Measurements from ENCODE around the gene PIF1. TPM values are rescaled to one million over a fixed set of nuclear protein-coding genes. Genes with fewer than 3 reads are reported as not detected.

PIF1 gene
- total RNA-seq, 5 donors from 2014 or later (not counting 1 experiment from before 2014, with no cell fraction given), result 0.88 to 4.1 (median 1.1) TPM

DNA sequence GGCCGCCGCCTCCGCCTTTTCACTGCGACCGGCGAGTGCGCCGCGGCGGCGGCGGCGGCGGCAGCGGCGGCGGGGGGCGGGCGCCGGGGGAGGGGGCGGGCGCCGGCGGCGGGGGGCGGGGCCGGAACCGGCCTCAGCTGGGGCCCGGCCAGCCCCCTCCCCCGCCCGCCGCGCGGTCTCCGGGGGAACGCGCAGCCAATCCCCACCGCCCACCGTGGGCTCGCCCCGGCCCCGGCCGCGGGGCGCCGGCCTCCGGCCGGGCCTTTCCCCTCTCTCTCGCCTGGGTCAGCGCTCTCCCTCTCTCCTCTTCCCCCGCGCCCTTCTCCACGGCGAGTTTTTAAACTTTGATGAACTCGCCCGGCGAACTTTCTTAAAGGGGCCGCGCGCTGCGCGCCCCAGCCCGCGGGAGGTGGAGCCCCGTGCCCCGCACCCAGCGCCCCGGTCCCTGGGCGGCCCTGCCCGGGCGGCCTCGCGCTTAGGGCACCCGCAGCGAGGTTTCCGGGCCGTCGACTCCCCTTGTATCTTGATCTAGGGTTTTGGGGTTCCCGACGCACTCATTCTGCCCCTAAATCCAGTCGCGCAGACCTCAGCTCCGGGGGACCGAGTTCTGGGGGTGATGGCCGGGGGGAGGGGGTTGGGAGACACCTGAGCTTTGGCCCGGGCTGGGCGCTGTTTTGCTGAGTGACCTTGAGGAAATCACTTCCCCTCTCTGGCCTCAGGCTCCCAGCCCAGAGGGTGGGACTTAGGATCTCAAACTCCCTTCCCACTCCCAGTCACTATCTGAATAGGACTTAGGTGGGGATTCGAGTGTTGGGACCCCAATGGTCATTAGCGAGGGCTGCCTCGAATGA lies 49.7 kb downstream of the PIF1 start, which contains the start of gene RBPMS2:
Gene RBPMS2, minus strand, starts transcription at position 39 of the 851 bp plus-strand sequence. CDS start 270 bp downstream, outside the sequence.
- no peaks in the 10 kb centered on the region for H3K9me3 ChIP-seq
- H3K36me3 ChIP-seq (ENCODE audit: control insufficient read depth in 2 of 2, extremely low read depth in 1 of 2, insufficient read depth in 1 of 2, low read length in 1 of 2), result no peaks in the 10 kb centered on the region
- no peaks in the 10 kb centered on the region for H3K9me3 Mint-ChIP-seq
- no peaks in the 10 kb centered on the region for H3K36me3 Mint-ChIP-seq
- H3K4me1 ChIP-seq (ENCODE audit: control insufficient read depth in 1 of 2, extremely low read depth in 1 of 2, insufficient read depth in 2 of 2, low read length in 2 of 2), result peaks cover 0 to 13% of the 10 kb centered on the region in 2 experiments
- CTCF ChIA-PET, result no interaction called here
- H3K27ac Mint-ChIP-seq, result no peak within 1 kb of the TSS
- no peak within 1 kb of the TSS for H3K27ac ChIP-seq (ENCODE audit: low read length)
- POLR2A ChIA-PET, result no interaction called here
- peak within 1 kb of the TSS in 1 of 2 donors; percentile 63 for H3K4me3 ChIP-seq (ENCODE audit: control insufficient read depth in 1 of 2, extremely low read depth in 1 of 2, low read length in 1 of 2)
- peaks cover 27 to 46% of the 10 kb centered on the region in 2 donors for H3K27me3 Mint-ChIP-seq
- ATAC-seq (replicated peaks in 1 of 4), result peak; percentile 31 to 53 (median 38)
- H3K4me1 Mint-ChIP-seq, result peaks cover 3 to 11% (median 6%) of the 10 kb centered on the region in 3 donors
- peaks cover 9 to 35% of the 10 kb centered on the region in 2 experiments for H3K27me3 ChIP-seq (replicated peaks in 1 of 2; ENCODE audit: control insufficient read depth in 2 of 2, extremely low read depth in 1 of 2, insufficient read depth in 2 of 2, low read length in 1 of 2)
- peak within 1 kb of the TSS; percentile 66 to 77 (median 71) for H3K4me3 Mint-ChIP-seq
- DNase-seq, result peak in 3 of 35 experiments; percentile 6 to 13 (median 11)
- WGBS (ENCODE audit: insufficient coverage), result 1% methylated on average over 72 of the region's 90 CpGs

DNA sequence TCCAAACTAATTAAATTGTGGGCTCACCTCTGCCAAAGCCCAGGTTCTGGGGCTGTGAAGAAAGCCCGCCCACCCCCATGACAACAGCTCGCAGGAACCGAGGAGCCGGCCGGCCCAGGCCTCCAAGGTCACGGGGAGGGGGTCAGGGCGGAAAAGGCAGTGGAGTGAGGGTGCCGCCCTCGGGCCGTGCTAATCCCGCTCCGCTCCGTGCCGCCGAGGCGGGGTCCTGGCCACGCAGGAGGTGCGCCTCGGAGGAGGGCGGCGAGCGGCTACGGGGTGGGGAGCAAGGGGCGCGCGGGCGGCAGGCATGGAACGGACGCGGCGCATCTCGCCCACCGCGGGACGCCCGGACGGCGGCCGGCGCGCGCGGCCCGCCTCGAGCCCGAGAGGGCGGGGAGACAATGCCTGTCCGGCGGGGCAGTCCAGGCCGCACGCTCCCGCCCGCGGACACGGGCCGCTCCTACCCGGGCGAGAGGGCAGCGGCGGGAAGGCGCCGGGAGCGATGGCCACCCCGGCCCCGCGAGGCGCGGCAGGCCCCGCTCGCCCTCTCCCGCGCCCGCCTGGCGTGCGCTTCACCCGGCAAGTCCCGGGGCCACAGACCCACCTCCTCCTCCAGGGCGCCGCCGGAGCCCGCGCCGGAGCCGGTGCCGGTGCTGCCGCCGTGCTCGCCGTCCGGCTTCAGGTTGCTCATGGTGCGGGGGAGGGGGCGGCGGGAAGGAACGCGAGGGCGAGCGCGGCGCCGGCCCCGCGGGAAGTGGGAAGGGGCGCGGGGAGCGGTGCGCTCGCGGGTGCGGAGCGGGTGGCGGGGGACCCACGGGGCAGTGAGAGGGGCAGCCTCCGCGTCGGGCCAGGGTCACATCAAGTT lies 50.6 kb downstream of the PIF1 start:
- CTCF ChIA-PET, result no interaction called here
- Histone ChIP-seq H3K4me1 (ENCODE audit: control insufficient read depth in 1 of 2, extremely low read depth in 1 of 2, insufficient read depth in 2 of 2, low read length in 2 of 2) (peaks cover 0 to 13% of the 10 kb centered on the region in 2 experiments), H3K27me3 (replicated peaks in 1 of 2; ENCODE audit: control insufficient read depth in 2 of 2, extremely low read depth in 1 of 2, insufficient read depth in 2 of 2, low read length in 1 of 2) (peaks cover 9 to 35% of the 10 kb centered on the region in 2 experiments), H3K27ac (ENCODE audit: low read length) (no peak overlapping the region), H3K9me3 (no peaks in the 10 kb centered on the region), H3K4me3 (ENCODE audit: control insufficient read depth in 1 of 2, extremely low read depth in 1 of 2, low read length in 1 of 2) (peak overlapping the region in 1 of 2 donors; percentile 3), H3K36me3 (ENCODE audit: control insufficient read depth in 2 of 2, extremely low read depth in 1 of 2, insufficient read depth in 1 of 2, low read length in 1 of 2) (no peaks in the 10 kb centered on the region)
- Mint-ChIP-seq H3K36me3 (no peaks in the 10 kb centered on the region), H3K4me1 (peaks cover 3 to 11% (median 6%) of the 10 kb centered on the region in 3 donors), H3K4me3 (peak overlapping the region; percentile 62 to 67 (median 65)), H3K27ac (no peak overlapping the region), H3K27me3 (peaks cover 31 to 44% of the 10 kb centered on the region in 2 donors), H3K9me3 (no peaks in the 10 kb centered on the region)
- 4% methylated on average over 95 of the region's 115 CpGs for WGBS (ENCODE audit: insufficient coverage)
- DNase-seq, result peak in 8 of 35 experiments; percentile 3 to 24 (median 10)
- POLR2A ChIA-PET, result no interaction called here
- ATAC-seq (replicated peaks in 1 of 4), result peak; percentile 39 to 47 (median 40)

DNA sequence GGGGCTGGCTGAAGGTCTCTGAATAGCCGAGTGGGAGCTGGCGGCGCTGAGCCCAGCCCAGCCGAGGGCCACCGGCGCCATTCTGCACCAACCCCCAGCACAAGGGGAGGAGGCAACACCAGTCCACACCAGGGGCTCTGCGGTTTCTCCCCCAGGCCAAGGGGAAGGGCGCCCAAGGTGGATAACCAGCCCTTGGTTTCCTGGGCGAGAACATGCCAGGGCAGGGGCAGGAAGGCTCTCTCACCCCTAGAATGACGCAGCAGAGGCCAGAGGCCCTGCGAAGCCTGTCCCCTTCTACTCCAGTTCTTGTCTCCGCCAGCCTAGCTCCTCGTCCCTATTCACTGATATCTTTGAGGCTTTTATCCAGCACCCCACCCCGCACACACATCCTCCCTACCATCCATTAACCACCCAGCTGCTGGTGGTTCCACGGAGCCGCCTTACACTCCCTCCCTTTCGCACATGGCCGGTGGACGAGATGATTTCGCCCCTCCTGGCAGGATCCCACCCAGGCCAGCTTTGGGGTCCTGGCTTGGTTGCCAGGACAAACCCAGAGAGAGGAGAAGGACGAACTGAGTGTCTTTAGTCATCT lies 51.3 kb downstream of the PIF1 start:
- Mint-ChIP-seq H3K4me1 (peaks cover 3 to 11% (median 6%) of the 10 kb centered on the region in 3 donors), H3K9me3 (no peaks in the 10 kb centered on the region), H3K27ac (no peak overlapping the region), H3K27me3 (peaks cover 31 to 44% of the 10 kb centered on the region in 2 donors), H3K4me3 (peak overlapping the region; percentile 62 to 67 (median 65)), H3K36me3 (no peaks in the 10 kb centered on the region)
- peaks cover 9 to 35% of the 10 kb centered on the region in 2 experiments for H3K27me3 ChIP-seq (replicated peaks in 1 of 2; ENCODE audit: control insufficient read depth in 2 of 2, extremely low read depth in 1 of 2, insufficient read depth in 2 of 2, low read length in 1 of 2)
- ATAC-seq (replicated peaks in 1 of 4) (no peak), DNase-seq (no peak)
- H3K9me3 ChIP-seq, result no peaks in the 10 kb centered on the region
- no peak overlapping the region for H3K27ac ChIP-seq (ENCODE audit: low read length)
- ChIA-PET POLR2A (no interaction called here), CTCF (no interaction called here)
- H3K4me1 ChIP-seq (ENCODE audit: control insufficient read depth in 1 of 2, extremely low read depth in 1 of 2, insufficient read depth in 2 of 2, low read length in 2 of 2), result peaks cover 0 to 13% of the 10 kb centered on the region in 2 experiments
- no peaks in the 10 kb centered on the region for H3K36me3 ChIP-seq (ENCODE audit: control insufficient read depth in 2 of 2, extremely low read depth in 1 of 2, insufficient read depth in 1 of 2, low read length in 1 of 2)
- no peak overlapping the region for H3K4me3 ChIP-seq (ENCODE audit: control insufficient read depth in 1 of 2, extremely low read depth in 1 of 2, low read length in 1 of 2)
- WGBS (ENCODE audit: insufficient coverage), result 80% methylated on average over 12 of the region's 21 CpGs

DNA sequence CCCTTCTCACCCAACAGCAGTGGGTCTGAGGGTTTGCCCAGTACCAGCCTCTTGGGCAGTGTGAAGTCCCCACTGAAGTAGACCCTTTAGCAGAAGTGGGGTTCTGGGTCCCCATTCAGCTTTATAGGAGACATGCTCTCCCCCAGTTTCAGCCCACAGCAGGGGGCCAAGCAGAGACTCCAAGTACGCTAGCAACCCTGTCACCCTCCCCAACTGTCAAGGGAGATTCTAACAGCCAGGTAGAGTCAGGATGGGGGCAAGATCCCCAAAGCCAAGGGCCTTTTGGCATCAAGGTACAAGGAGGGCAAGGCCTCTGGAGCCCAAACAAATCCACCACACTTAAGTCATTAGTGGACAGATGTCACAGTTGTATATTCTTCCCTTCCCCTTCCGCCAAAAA lies 51.8 kb downstream of the PIF1 start:
- ATAC-seq (replicated peaks in 1 of 4), result no peak
- no CpG with 5 or more reads among the region's 2 CpGs for WGBS (ENCODE audit: insufficient coverage)
- Histone ChIP-seq H3K4me3 (ENCODE audit: control insufficient read depth in 1 of 2, extremely low read depth in 1 of 2, low read length in 1 of 2) (no peak overlapping the region), H3K27ac (ENCODE audit: low read length) (no peak overlapping the region), H3K9me3 (no peaks in the 10 kb centered on the region), H3K27me3 (replicated peaks in 1 of 2; ENCODE audit: control insufficient read depth in 2 of 2, extremely low read depth in 1 of 2, insufficient read depth in 2 of 2, low read length in 1 of 2) (peaks cover 9 to 35% of the 10 kb centered on the region in 2 experiments), H3K36me3 (ENCODE audit: control insufficient read depth in 2 of 2, extremely low read depth in 1 of 2, insufficient read depth in 1 of 2, low read length in 1 of 2) (no peaks in the 10 kb centered on the region), H3K4me1 (ENCODE audit: control insufficient read depth in 1 of 2, extremely low read depth in 1 of 2, insufficient read depth in 2 of 2, low read length in 2 of 2) (peaks cover 0 to 13% of the 10 kb centered on the region in 2 experiments)
- Mint-ChIP-seq H3K4me3 (peak overlapping the region; percentile 62 to 67 (median 65)), H3K36me3 (no peaks in the 10 kb centered on the region), H3K4me1 (peaks cover 3 to 11% (median 6%) of the 10 kb centered on the region in 3 donors), H3K9me3 (no peaks in the 10 kb centered on the region), H3K27me3 (peaks cover 31 to 44% of the 10 kb centered on the region in 2 donors), H3K27ac (no peak overlapping the region)
- ChIA-PET CTCF (no interaction called here), POLR2A (no interaction called here)
- DNase-seq, result no peak

DNA sequence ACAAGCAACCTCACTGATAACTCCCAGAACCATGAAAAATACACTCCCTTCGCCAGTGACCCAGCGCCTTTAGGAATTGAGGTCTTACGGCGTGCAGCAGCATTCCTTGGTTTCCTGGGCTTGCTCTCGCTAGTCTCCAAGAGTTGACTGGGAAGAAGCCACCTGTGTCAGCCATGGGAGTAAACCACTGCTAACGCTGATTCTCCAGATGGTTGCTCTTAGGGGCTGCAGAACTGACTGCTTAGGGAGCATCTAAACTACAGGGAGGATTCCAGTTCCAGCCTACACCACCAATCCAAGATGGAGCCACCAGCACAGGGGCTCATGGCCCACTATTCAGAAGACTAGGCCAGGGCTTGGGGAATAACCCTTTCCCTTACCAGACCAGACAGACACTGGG lies 52.5 kb downstream of the PIF1 start:
- Mint-ChIP-seq H3K36me3 (no peaks in the 10 kb centered on the region), H3K4me3 (peak overlapping the region in 1 of 3 donors; percentile 21), H3K27me3 (peaks cover 31 to 44% of the 10 kb centered on the region in 2 donors), H3K27ac (no peak overlapping the region), H3K9me3 (no peaks in the 10 kb centered on the region), H3K4me1 (peaks cover 3 to 12% (median 6%) of the 10 kb centered on the region in 3 donors)
- POLR2A ChIA-PET, result no interaction called here
- H3K4me1 ChIP-seq (ENCODE audit: control insufficient read depth in 1 of 2, extremely low read depth in 1 of 2, insufficient read depth in 2 of 2, low read length in 2 of 2), result peaks cover 0 to 15% of the 10 kb centered on the region in 2 experiments
- WGBS (ENCODE audit: insufficient coverage), result 100% methylated on average over 6 of the region's 6 CpGs
- CTCF ChIA-PET, result no interaction called here
- no peaks in the 10 kb centered on the region for H3K9me3 ChIP-seq
- H3K27me3 ChIP-seq (replicated peaks in 1 of 2; ENCODE audit: control insufficient read depth in 2 of 2, extremely low read depth in 1 of 2, insufficient read depth in 2 of 2, low read length in 1 of 2), result peaks cover 9 to 35% of the 10 kb centered on the region in 2 experiments
- ATAC-seq (replicated peaks in 1 of 4), result no peak
- H3K36me3 ChIP-seq (ENCODE audit: control insufficient read depth in 2 of 2, extremely low read depth in 1 of 2, insufficient read depth in 1 of 2, low read length in 1 of 2), result no peaks in the 10 kb centered on the region
- H3K27ac ChIP-seq (ENCODE audit: low read length), result no peak overlapping the region
- DNase-seq, result no peak
- H3K4me3 ChIP-seq (ENCODE audit: control insufficient read depth in 1 of 2, extremely low read depth in 1 of 2, low read length in 1 of 2), result no peak overlapping the region

DNA sequence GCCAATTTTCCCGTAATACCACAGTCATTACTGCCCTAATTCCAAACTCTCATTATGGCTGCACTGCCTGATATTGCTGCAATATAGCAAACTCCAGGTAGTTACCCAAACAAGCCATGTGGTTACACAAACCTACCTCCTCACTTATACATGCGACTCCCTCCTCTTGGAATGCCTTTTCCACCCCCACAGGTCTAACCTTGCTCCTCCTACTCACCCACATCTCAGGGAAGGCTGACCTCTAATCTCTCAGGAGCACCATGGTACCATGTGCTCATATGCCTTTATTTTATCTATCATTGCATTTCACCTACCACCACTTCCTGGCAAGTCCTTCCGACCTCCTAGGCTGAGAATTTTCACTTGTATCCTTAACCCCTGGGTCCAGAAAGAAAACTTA lies 53.0 kb downstream of the PIF1 start:
- no peak overlapping the region for H3K4me3 Mint-ChIP-seq
- no peaks in the 10 kb centered on the region for H3K9me3 Mint-ChIP-seq
- H3K27ac ChIP-seq (ENCODE audit: low read length), result no peak overlapping the region
- ATAC-seq (replicated peaks in 1 of 4) (no peak), DNase-seq (no peak)
- CTCF ChIA-PET, result no interaction called here
- no peaks in the 10 kb centered on the region for H3K9me3 ChIP-seq
- H3K27me3 Mint-ChIP-seq, result peaks cover 31 to 44% of the 10 kb centered on the region in 2 donors
- WGBS (ENCODE audit: insufficient coverage), result 45% methylated on average over 2 of the region's 3 CpGs
- no peaks in the 10 kb centered on the region for H3K36me3 Mint-ChIP-seq
- H3K4me1 ChIP-seq (ENCODE audit: control insufficient read depth in 1 of 2, extremely low read depth in 1 of 2, insufficient read depth in 2 of 2, low read length in 2 of 2), result peaks cover 0 to 16% of the 10 kb centered on the region in 2 experiments
- peaks cover 3 to 16% (median 6%) of the 10 kb centered on the region in 3 donors for H3K4me1 Mint-ChIP-seq
- POLR2A ChIA-PET, result no interaction called here
- H3K27me3 ChIP-seq (replicated peaks in 1 of 2; ENCODE audit: control insufficient read depth in 2 of 2, extremely low read depth in 1 of 2, insufficient read depth in 2 of 2, low read length in 1 of 2), result peaks cover 9 to 35% of the 10 kb centered on the region in 2 experiments
- no peak overlapping the region for H3K4me3 ChIP-seq (ENCODE audit: control insufficient read depth in 1 of 2, extremely low read depth in 1 of 2, low read length in 1 of 2)
- no peaks in the 10 kb centered on the region for H3K36me3 ChIP-seq (ENCODE audit: control insufficient read depth in 2 of 2, extremely low read depth in 1 of 2, insufficient read depth in 1 of 2, low read length in 1 of 2)
- H3K27ac Mint-ChIP-seq, result no peak overlapping the region
